K562 (cell line): ENCODE data around the gene CEP131.

ENCODE experiments used
- BACH1 ChIP-seq: fragments of 200-800 bp; sonication (Bioruptor generic); IDR thresholded peaks from 2 replicates; pipeline ENCODE4 v1.6.1; 2016; ENCODE audit warnings: missing genetic modification characterization, missing compliant biosample characterization
- GTF2F1 ChIP-seq: IDR thresholded peaks from 2 replicates; pipeline ENCODE4 v1.6.1; 2011; ENCODE audit warnings: low read depth, low read length, improper control_type of control experiment

DNA sequence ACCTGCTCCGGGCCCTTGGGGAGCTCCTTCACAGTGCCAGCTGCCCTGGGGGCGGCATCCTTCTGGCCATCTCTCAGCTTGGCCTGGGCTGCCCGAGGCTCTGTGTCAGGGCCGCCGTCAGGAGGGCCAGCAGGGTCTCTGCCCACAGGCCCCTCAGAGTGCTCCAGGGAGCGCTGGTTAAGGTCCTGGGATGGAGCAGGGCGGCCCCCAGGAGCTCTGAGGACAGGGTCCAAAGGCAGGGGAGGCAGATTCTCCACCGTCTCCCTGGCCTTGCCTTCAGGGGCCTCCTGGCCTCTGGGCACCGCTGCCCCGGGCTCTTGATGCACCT lies 23.5 kb upstream of the CEP131 start:
- no peak for TF ChIP-seq GTF2F1
- no peak for TF ChIP-seq BACH1 (tag)
